Epithelial cell of esophagus (primary cell): Measurements from ENCODE around the gene DMRTC2.

Experiments used
- DNase-seq: peaks from one replicate; pipeline ENCODE4 v3.0.0; 2010; ENCODE audit warnings: low read depth
- H3K4me3 ChIP-seq: 2 replicates; pipeline ENCODE4 v1.5.1; 2011; ENCODE audit warnings: mild to moderate bottlenecking, low read length, control low read depth
- CTCF ChIP-seq: IDR thresholded peaks from 2 replicates; pipeline ENCODE4 v1.5.1; 2011; ENCODE audit warnings: low read depth, mild to moderate bottlenecking, low read length, control low read depth, inconsistent platforms; ENCODE audit not compliant: insufficient read depth; ENCODE audit errors: missing control alignments

The DMRTC2 gene

DNA sequence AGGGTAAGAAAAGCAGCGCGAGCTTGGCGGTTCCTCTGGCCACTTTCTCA, at the start of gene DMRTC2:
Gene DMRTC2, plus strand, starts transcription at position 42 of the 50 bp plus-strand sequence. CDS start 2,387 bp downstream, outside the sequence.
- no peak for TF ChIP-seq CTCF
- no peak for DNase-seq
- no peak within 1 kb of the TSS for H3K4me3 ChIP-seq

- no peak for DNase-seq
- TF ChIP-seq CTCF = no peak
- no peak within 1 kb of the TSS for H3K4me3 ChIP-seq
Observed at GRCh38 chr19:41796362-41796761, 48.5 kb upstream of the DMRTC2 start, which contains the start of gene CEACAM3. CEACAM3 (plus strand) TSS chr19:41796587; CDS start chr19:41796678, 91 bp downstream.

DNA sequence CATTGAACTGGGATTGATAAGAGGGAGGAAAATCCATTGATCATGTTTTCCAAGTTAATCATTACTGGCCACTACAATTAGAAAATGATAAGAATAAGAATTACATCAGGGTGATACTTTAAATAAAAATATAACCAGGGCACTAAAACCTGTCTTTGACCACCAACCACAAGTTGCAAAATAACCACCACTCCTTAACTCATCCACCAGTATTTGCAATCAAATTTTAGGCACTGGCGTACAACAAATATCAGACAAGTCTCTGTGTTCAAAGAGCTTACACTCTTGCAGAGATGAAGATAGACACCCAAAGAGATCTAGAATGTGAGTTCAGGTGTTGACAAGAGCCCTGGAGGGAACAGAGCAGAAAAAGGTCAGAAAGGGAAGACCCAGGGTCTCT, 47.9 kb upstream of the DMRTC2 start:
- no peak for TF ChIP-seq CTCF
- DNase-seq = no peak
- no peak overlapping the region for H3K4me3 ChIP-seq

GRCh38 chr19:41799444-41800000, 45.3 kb upstream of the DMRTC2 start:
- TF ChIP-seq CTCF = no peak
- peak; percentile 86 for DNase-seq
- H3K4me3 ChIP-seq = no peak overlapping the region

DNA sequence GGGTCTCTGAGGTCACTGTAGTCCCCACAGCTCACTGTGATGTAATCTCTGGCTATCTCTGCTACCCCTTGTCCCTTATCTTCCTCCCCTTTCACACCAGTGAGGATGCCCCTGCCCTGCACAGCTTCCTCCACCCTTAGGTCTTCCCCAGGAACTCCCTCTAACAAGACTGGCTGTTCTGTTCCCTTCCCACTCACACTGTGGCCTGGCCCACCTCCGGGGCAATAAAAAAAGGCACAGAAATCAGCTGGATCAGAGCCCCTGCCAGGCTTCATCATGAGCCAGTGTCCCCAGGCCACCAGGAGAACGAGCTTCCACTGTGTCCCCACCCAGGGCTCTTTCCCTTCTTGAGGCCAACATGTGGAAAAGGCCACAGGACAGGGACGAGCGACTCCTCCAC, 43.8 kb upstream of the DMRTC2 start:
- no peak for DNase-seq
- no peak for TF ChIP-seq CTCF
- no peak overlapping the region for H3K4me3 ChIP-seq

DNA sequence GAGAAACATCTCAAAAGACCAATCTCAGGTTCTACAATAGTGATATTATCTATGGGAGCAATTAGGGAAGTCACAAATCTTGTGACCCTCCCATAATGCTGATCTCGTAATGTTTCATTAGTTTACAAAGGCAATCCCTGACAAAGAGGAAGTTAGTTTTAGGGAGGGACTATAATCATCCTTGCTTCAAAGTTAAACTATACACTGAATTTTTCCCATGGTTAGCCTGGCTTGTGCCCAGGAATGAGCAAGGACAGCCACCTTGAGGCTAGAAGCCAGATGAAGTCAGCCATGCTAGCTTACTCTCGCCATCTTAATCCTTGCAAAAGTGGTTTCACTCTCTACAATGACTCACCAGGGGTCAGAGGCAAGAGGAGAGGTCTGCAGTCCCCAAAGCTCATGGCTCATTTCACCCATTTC, 43.0 kb upstream of the DMRTC2 start:
- no peak for DNase-seq
- no peak for TF ChIP-seq CTCF
- H3K4me3 ChIP-seq = no peak overlapping the region

GRCh38 chr19:41802770-41803169, 42.1 kb upstream of the DMRTC2 start:
- DNase-seq = no peak
- TF ChIP-seq CTCF = no peak
- no peak overlapping the region for H3K4me3 ChIP-seq
